Ovary (tissue), 9 donors: ENCODE data around the gene DHX16. TPM values are rescaled to one million over a fixed set of nuclear protein-coding genes. Genes with fewer than 3 reads are reported as not detected.
A peak's percentile ranks its signal among the peaks of the same experiment; 100 is the strongest.
"Not testable (repeated sequence)": the region's sequence is repeated elsewhere in the genome, so short reads cannot be mapped to it uniquely, and the experiment has no call there.

ENCODE experiments used
- DNase-seq, 5 donors: peaks; one replicate each; pipeline ENCODE4 v3.0.0-alpha.2; 2019 to 2020
- H3K27ac ChIP-seq, 2 donors: fragments of 200-600 bp; one replicate each; pipeline versions ENCODE4 v1.5.1 to v1.8.0; 2019 to 2022
- H3K27me3 ChIP-seq: fragments of 200-600 bp; one replicate; pipeline ENCODE4 v1.8.0; 2022
- H3K36me3 ChIP-seq: fragments of 200-600 bp; sonication (generic); one replicate; pipeline ENCODE4 v1.5.1; 2019
- H3K4me1 ChIP-seq: one replicate; pipeline ENCODE4 v1.8.1; 2013; ENCODE audit warnings: mild to moderate bottlenecking, moderate library complexity; ENCODE audit not compliant: insufficient read depth
- H3K4me3 ChIP-seq: fragments of 200-600 bp; sonication (generic); one replicate; pipeline ENCODE4 v1.5.1; 2017
- H3K9me3 ChIP-seq, 2 donors: fragments of 200-600 bp in 1 of 2; sonication (generic) in 1 of 2; one replicate each; pipeline versions ENCODE4 v1.5.1 to v1.8.1; 2013 to 2019; ENCODE audit warnings: mild to moderate bottlenecking in 1 of 2, moderate library complexity in 1 of 2
- CTCF ChIP-seq, 3 donors: fragments of 450-650 bp in 2 of 3; fragments of 200-600 bp in 1 of 3; IDR thresholded peaks; one replicate each; pipeline versions ENCODE4 v1.5.1 to v1.8.0; 2016 to 2022; ENCODE audit warnings: antibody characterized with exemption in 3 of 3, mild to moderate bottlenecking in 1 of 3
- EP300 ChIP-seq: sonication (generic); formaldehyde crosslinking; IDR thresholded peaks from one replicate; pipeline ENCODE4 v1.6.1; 2017; ENCODE audit warnings: antibody characterized with exemption
- POLR2A ChIP-seq: fragments of 450-650 bp; IDR thresholded peaks from one replicate; pipeline ENCODE4 v1.6.1; 2017; ENCODE audit warnings: antibody characterized with exemption, mild to moderate bottlenecking, moderate library complexity
- WGBS, 3 donors: extraction: QIAGEN DNeasy Blood & Tissue Kit in 1 of 3; methylation state at CpG; one replicate each; pipeline versions ENCODE4 v1.1.5 to v1.1.7; 2013 to 2017; 5-methylcytosine and 5-hydroxymethylcytosine counted together
- intact Hi-C, 4 donors: fragments of 100-400 bp; cut with DNase I; formaldehyde crosslinking; loops; one replicate each; pipeline versions ENCODE4 v1.11.0 to v1.15.1; 2022 to 2023
- polyA plus RNA-seq, 2 donors: library from polyadenylated mRNA; stranded (reverse); fragments of 200-250 nt in 1 of 2; fragments of 350-450 nt in 1 of 2; fragmentation: Illumina TruSeq in 1 of 2; extraction: RNeasy Lipid Tissue Mini Kit (QIAGEN cat#74804) in 1 of 2; gene quantifications; one replicate each; pipeline ENCODE4 v1.2.3, GENCODE V29; 2013 to 2014
- total RNA-seq, 7 donors: library from RNA; depleted of rRNA in 2 of 7; stranded (reverse); fragments of >200 nt in 2 of 7; fragmentation: NEBNext Ultra II Directional in 3 of 7; extraction: Animal tissue kit (Norgen Biotek cat#: 25700) in 3 of 7; gene quantifications; one replicate each; pipeline versions ENCODE4 v1.1.0 to v1.2.4, GENCODE V29; 2016 to 2023
- donor health status: DM: no; HTN: no; CAD: no; lungs with moderate emphysema.
- donor health status: DM: no; HTN: no; CAD: no.
- donor health status: Bipolar disorder and iron deficiency.
- donor health status: DM: yes; HTN: yes; CAD: no.
- donor health status: DM: no; HTN: no; CAD: no.
- donor health status: DM: yes; HTN: yes; CAD: no.

DHX16 gene
- total and polyA plus RNA-seq, 9 donors, result 18.0 to 27.4 (median 22.5) TPM

DNA sequence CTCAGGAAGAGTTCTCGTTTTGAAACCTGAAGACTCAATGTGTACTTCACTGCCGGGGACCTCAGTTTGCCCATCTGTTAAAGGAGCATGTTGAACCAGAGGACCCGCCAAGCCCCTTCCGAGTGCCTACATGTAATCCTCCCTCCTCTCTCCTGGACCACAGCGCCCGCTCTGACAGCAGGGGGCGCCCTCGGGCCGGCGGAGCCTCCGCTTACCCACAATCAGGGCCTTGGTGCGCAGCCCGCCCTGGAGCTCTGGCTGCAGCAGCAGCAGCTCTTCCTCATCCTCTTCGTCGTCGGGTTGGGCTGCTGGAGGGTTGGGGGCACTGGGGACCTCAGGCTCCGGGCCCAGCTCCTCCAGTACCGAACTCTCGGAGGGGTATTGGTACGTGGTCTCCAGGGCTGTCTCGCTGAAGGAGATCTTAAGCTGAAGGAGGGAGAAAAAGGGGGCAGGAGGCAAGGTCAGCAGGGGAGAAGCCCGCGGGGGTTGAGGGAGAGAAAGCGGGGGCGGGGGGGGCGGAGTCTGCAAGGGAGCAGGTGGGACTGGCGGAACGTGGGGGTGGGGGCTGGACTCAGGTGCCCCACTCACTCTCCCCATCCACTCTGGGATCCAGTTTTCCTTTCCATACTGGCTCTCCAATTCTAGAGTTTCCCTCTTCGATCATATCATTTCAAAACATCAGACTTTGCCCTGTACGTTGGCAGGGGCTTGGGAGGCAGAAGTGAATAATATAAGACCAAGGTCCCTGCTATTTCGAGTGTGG lies 6.3 kb upstream of the DHX16 start:
- Histone ChIP-seq H3K27ac (peak overlapping the region in 1 of 2 donors; percentile 2), H3K4me1 (peaks cover 10% of the 10 kb centered on the region), H3K4me3 (no peak overlapping the region), H3K36me3 (no peaks in the 10 kb centered on the region), H3K27me3 (no peaks in the 10 kb centered on the region), H3K9me3 (no peaks in the 10 kb centered on the region)
- intact Hi-C loops, result loop anchor here in 3 of 4 donors (1.0 to 10.0 kb wide), 7 partner anchors 43 to 396 kb away; no protein-coding TSS in a partner anchor
- peak; percentile 79 to 92 (median 90) for DNase-seq
- WGBS, 3 donors, result 10 to 13% (median 11%) methylated on average over 31 of the region's 31 CpGs
- TF ChIP-seq CTCF (IDR thresholded peaks at IDR 0.05) (peak; percentile 89 to 96 (median 96)), EP300 (no peak)

- H3K27ac ChIP-seq, result no peak overlapping the region
- 71 to 78% (median 76%) methylated on average over 10 of the region's 10 CpGs for WGBS, 3 donors
- intact Hi-C loops, result loop anchor here in 3 of 4 donors (5.0 to 10.0 kb wide), 5 partner anchors 132 to 398 kb away; no protein-coding TSS in a partner anchor
- H3K4me1 ChIP-seq, result peaks cover 9% of the 10 kb centered on the region
- no peak for DNase-seq
- H3K36me3 ChIP-seq, result no peaks in the 10 kb centered on the region
- H3K27me3 ChIP-seq, result no peaks in the 10 kb centered on the region
- no peaks in the 10 kb centered on the region for H3K9me3 ChIP-seq
- TF ChIP-seq POLR2A, result no peak
- TF ChIP-seq EP300, result no peak
- TF ChIP-seq CTCF (IDR thresholded peaks at IDR 0.05), result no peak
- H3K4me3 ChIP-seq, result no peak overlapping the region
These were observed 4.0 kb upstream of the DHX16 start for GRCh38 chr6:30676660-30677285.

DNA sequence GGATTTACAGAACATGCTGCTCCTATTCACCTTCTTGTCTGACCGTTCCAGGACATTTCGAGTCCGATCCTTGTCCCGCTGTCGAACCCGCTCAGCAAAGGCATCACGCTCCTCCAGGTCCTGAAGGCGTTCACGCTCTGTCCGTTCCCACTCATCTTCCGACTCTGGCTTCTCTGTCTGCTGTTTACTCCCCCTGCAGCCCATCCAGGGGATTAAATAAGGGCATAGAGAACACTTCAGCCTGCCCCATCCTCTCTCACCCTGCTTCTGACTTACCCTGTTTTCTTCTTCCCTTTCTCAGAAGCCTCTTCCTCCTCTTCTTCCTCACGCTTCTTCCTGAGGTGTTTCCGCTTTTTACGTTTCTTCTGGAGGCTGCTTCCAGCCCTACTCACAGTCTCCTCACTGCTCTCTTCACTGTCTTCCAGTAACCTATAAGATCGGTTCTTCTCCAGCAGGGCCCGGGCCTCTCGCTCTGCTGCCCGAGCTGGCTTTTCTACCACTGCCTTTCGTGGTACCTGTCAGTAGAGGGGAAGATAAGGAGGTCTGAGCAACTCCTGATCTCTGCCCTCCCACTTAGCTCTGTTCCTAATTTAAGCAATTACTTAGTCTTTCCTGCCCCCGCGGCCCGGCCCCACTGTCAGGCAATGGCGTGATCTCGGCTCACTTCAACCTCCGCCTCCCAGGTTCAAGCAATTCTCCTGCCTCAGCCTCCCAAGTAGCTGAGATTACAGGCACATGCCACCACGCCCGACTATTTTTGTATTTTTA lies 1.9 kb downstream of the DHX16 start:
- Histone ChIP-seq H3K27ac (no peak overlapping the region), H3K4me1 (peaks cover 4% of the 10 kb centered on the region), H3K27me3 (no peaks in the 10 kb centered on the region), H3K9me3 (no peaks in the 10 kb centered on the region), H3K4me3 (no peak overlapping the region), H3K36me3 (no peaks in the 10 kb centered on the region)
- TF ChIP-seq EP300, result no peak
- TF ChIP-seq POLR2A, result no peak
- TF ChIP-seq CTCF (IDR thresholded peaks at IDR 0.05), result no peak
- intact Hi-C loops, result loop anchor here in 2 of 4 donors (10.0 kb wide), 3 partner anchors 126 to 404 kb away; no protein-coding TSS in a partner anchor
- no peak for DNase-seq
- WGBS, 3 donors, result 80 to 86% (median 84%) methylated on average over 27 of the region's 27 CpGs

- H3K27me3 ChIP-seq, H3K9me3 ChIP-seq, H3K4me1 ChIP-seq, H3K4me3 ChIP-seq, intact Hi-C loops, H3K27ac ChIP-seq, DNase-seq, H3K36me3 ChIP-seq: not testable (repeated sequence)
- WGBS, 3 donors, result 70 to 89% (median 72%) methylated on average over 2 of the region's 2 CpGs
These were observed 6.5 kb downstream of the DHX16 start for GRCh38 chr6:30666300-30666699.
